Stomach (tissue), 4 donors: ENCODE results near the gene KCNA10.

Experiments
- CTCF ChIP-seq, 7 experiments: fragments of 450-650 bp in 4 of 7; fragments of 200-600 bp in 3 of 7; sonication (generic) in 3 of 7; IDR thresholded peaks; one replicate each; pipeline ENCODE4 v1.5.1; 2016 to 2019; ENCODE audit warnings: antibody characterized with exemption in 7 of 7, control low read depth in 2 of 7, mild to moderate bottlenecking in 1 of 7
- EP300 ChIP-seq: sonication (generic); formaldehyde crosslinking; IDR thresholded peaks from one replicate; pipeline ENCODE4 v1.6.1; 2017; ENCODE audit warnings: antibody characterized with exemption
- POLR2A ChIP-seq, 4 donors: fragments of 450-650 bp; IDR thresholded peaks; one replicate each; pipeline ENCODE4 v1.6.1; 2016; ENCODE audit warnings: antibody characterized with exemption in 4 of 4, control low read depth in 2 of 4, mild to moderate bottlenecking in 1 of 4, moderate library complexity in 1 of 4
- POLR2AphosphoS5 ChIP-seq, 3 donors: sonication (generic); formaldehyde crosslinking; IDR thresholded peaks; one replicate each; pipeline ENCODE4 v1.6.1; 2016; ENCODE audit warnings: antibody characterized with exemption in 3 of 3

- TF ChIP-seq CTCF (IDR thresholded peaks at IDR 0.05): no peak
- no peak for TF ChIP-seq POLR2A (IDR thresholded peaks at IDR 0.05)
- TF ChIP-seq POLR2AphosphoS5 (IDR thresholded peaks at IDR 0.05): no peak
- TF ChIP-seq EP300: no peak
Measured at GRCh38 chr1:110493059-110493699, 25.8 kb downstream of the KCNA10 start.
